ENCODE results near the gene TAF11.
"Not testable (repeated sequence)": the region's sequence is repeated elsewhere in the genome, so short reads cannot be mapped to it uniquely, and the experiment has no call there.

Gene TAF11

GRCh38 chr6:34904990-34905613 lies 17.3 kb upstream of the TAF11 start:
- FAIRE-seq: no peak

- FAIRE-seq: no peak
Measured at GRCh38 chr6:34901930-34902329, 14.1 kb upstream of the TAF11 start.

GRCh38 chr6:34900321-34901031 lies 12.6 kb upstream of the TAF11 start:
- FAIRE-seq: no peak

- not testable (repeated sequence) for FAIRE-seq
Measured at GRCh38 chr6:34899748-34900147, 11.9 kb upstream of the TAF11 start.

GRCh38 chr6:34897716-34898115 lies 9.9 kb upstream of the TAF11 start:
- FAIRE-seq: no peak

GRCh38 chr6:34897130-34897529 lies 9.3 kb upstream of the TAF11 start:
- FAIRE-seq: no peak

GRCh38 chr6:34894693-34895092 lies 6.9 kb upstream of the TAF11 start:
- no peak for FAIRE-seq

GRCh38 chr6:34891296-34891695 lies 3.5 kb upstream of the TAF11 start:
- no peak for FAIRE-seq

- no peak for FAIRE-seq
Measured at GRCh38 chr6:34890533-34890925, 2.7 kb upstream of the TAF11 start.

GRCh38 chr6:34888874-34889555 lies 1.2 kb upstream of the TAF11 start, which contains the start of gene ANKS1A:
Gene ANKS1A (plus strand): TSS chr6:34889255. CDS start chr6:34889403, 148 bp downstream.
- FAIRE-seq: no peak

GRCh38 chr6:34888514-34888856 lies 643 bp upstream of the TAF11 start:
- FAIRE-seq: no peak

GRCh38 chr6:34885837-34886236 lies 2.0 kb downstream of the TAF11 start:
- not testable (repeated sequence) for FAIRE-seq

- no peak for FAIRE-seq
Measured at GRCh38 chr6:34884996-34885395, 2.8 kb downstream of the TAF11 start.

- FAIRE-seq: not testable (repeated sequence)
Measured at GRCh38 chr6:34884073-34884472, 3.8 kb downstream of the TAF11 start.

- FAIRE-seq: no peak
Measured at GRCh38 chr6:34877869-34878485, 9.9 kb downstream of the TAF11 start.

- FAIRE-seq: no peak
Measured at GRCh38 chr6:34877259-34877658, 10.6 kb downstream of the TAF11 start.

GRCh38 chr6:34876472-34876871 lies 11.4 kb downstream of the TAF11 start:
- no peak for FAIRE-seq

GRCh38 chr6:34875292-34876213 lies 12.3 kb downstream of the TAF11 start:
- no peak for FAIRE-seq

GRCh38 chr6:34872332-34872731 lies 15.5 kb downstream of the TAF11 start:
- no peak for FAIRE-seq

GRCh38 chr6:34871853-34872252 lies 16.0 kb downstream of the TAF11 start:
- FAIRE-seq: no peak

- no peak for FAIRE-seq
Measured at GRCh38 chr6:34867484-34867883, 20.4 kb downstream of the TAF11 start.

GRCh38 chr6:34866509-34866908 lies 21.3 kb downstream of the TAF11 start:
- no peak for FAIRE-seq

Data from endometrium (tissue), 2 donors.